Hepatocyte (in vitro differentiated cells): ENCODE measurements around the gene UBA6.

ENCODE experiments used
- EZH2 ChIP-seq: fragments of 200-600 bp; sonication (generic); IDR thresholded peaks from 2 replicates; pipeline ENCODE4 v1.6.1; 2016; ENCODE audit warnings: antibody characterized with exemption, mild to moderate bottlenecking, borderline replicate concordance
- EZH2phosphoT487 ChIP-seq: fragments of 200-600 bp; sonication (generic); IDR thresholded peaks from one replicate; pipeline ENCODE4 v1.6.1; 2018; ENCODE audit warnings: antibody characterized with exemption, mild to moderate bottlenecking, low read depth, moderate library complexity; ENCODE audit not compliant: unreplicated experiment, severe bottlenecking
- TF ChIP-seq, protein P1 (sequence below): fragments of 200-600 bp; sonication (generic); IDR thresholded peaks from 2 replicates; pipeline ENCODE4 v1.5.1; 2016; ENCODE audit warnings: antibody characterized with exemption, mild to moderate bottlenecking; ENCODE audit not compliant: poor library complexity

DNA sequence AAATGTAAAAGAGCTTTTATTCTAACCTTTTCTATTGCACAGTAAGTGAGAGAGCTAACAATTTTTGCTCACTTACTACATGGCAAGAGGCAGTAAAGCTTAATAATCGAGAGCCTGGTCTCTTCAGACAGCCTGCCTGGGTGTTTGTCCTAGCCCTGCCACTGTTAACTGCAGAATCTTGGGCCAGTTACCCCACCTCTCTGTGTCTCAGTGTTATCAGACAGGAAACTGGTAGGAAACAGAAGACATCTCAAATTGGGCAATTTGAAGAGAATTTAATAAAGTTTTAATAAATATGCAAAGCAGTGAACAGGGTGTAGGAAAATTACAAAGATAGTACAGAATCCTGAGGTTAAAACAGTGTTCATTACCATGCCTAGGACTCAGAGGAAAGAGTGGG lies 129.0 kb downstream of the UBA6 start:
- TF ChIP-seq, protein P1, sequence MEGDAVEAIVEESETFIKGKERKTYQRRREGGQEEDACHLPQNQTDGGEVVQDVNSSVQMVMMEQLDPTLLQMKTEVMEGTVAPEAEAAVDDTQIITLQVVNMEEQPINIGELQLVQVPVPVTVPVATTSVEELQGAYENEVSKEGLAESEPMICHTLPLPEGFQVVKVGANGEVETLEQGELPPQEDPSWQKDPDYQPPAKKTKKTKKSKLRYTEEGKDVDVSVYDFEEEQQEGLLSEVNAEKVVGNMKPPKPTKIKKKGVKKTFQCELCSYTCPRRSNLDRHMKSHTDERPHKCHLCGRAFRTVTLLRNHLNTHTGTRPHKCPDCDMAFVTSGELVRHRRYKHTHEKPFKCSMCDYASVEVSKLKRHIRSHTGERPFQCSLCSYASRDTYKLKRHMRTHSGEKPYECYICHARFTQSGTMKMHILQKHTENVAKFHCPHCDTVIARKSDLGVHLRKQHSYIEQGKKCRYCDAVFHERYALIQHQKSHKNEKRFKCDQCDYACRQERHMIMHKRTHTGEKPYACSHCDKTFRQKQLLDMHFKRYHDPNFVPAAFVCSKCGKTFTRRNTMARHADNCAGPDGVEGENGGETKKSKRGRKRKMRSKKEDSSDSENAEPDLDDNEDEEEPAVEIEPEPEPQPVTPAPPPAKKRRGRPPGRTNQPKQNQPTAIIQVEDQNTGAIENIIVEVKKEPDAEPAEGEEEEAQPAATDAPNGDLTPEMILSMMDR, result no peak
- TF ChIP-seq EZH2, result no peak
- no peak for TF ChIP-seq EZH2phosphoT487
